HG02884 (cell line): ENCODE results near the gene ZC3H4.

ENCODE experiments used
- ATAC-seq: cut with Tn5 transposase; IDR thresholded peaks from one replicate; pipeline ENCODE4 v1.9.1; 2021; ENCODE audit warnings: mild to moderate bottlenecking, moderate library complexity; ENCODE audit not compliant: unreplicated experiment

Gene ZC3H4

GRCh38 chr19:47134545-47134944 is 21.0 kb upstream of the ZC3H4 start:
- no peak for ATAC-seq

GRCh38 chr19:47133021-47133471 is 19.5 kb upstream of the ZC3H4 start:
- ATAC-seq: no peak

GRCh38 chr19:47132194-47132852 is 18.7 kb upstream of the ZC3H4 start:
- ATAC-seq: no peak

- peak; percentile 63 for ATAC-seq
Measured at GRCh38 chr19:47130589-47131227, 17.1 kb upstream of the ZC3H4 start, which contains the start of gene SAE1. SAE1 (plus strand) TSS chr19:47130835; CDS start chr19:47130931, 96 bp downstream.

GRCh38 chr19:47130120-47130588 is 16.6 kb upstream of the ZC3H4 start:
- ATAC-seq: no peak

- no peak for ATAC-seq
Measured at GRCh38 chr19:47129579-47129978, 16.0 kb upstream of the ZC3H4 start.

- no peak for ATAC-seq
Measured at GRCh38 chr19:47125669-47125938, 12.0 kb upstream of the ZC3H4 start.

- ATAC-seq: no peak
Measured at GRCh38 chr19:47124937-47125668, 11.5 kb upstream of the ZC3H4 start.

- no peak for ATAC-seq
Measured at GRCh38 chr19:47123406-47123805, 9.8 kb upstream of the ZC3H4 start.

- ATAC-seq: no peak
Measured at GRCh38 chr19:47122359-47123335, 9.1 kb upstream of the ZC3H4 start.

- ATAC-seq: no peak
Measured at GRCh38 chr19:47120470-47121067, 7.0 kb upstream of the ZC3H4 start.

GRCh38 chr19:47113850-47114651 is 475 bp upstream of the ZC3H4 start:
- no peak for ATAC-seq

GRCh38 chr19:47112166-47112996 is 1.2 kb downstream of the ZC3H4 start:
- ATAC-seq: no peak

- no peak for ATAC-seq
Measured at GRCh38 chr19:47111682-47112165, 1.9 kb downstream of the ZC3H4 start.

GRCh38 chr19:47111006-47111621 is 2.5 kb downstream of the ZC3H4 start:
- ATAC-seq: no peak

GRCh38 chr19:47110521-47111005 is 3.0 kb downstream of the ZC3H4 start:
- no peak for ATAC-seq

- no peak for ATAC-seq
Measured at GRCh38 chr19:47109541-47110375, 3.8 kb downstream of the ZC3H4 start.
